ENCODE results near the gene NUMA1. TPM values are rescaled to one million over a fixed set of nuclear protein-coding genes. Genes with fewer than 3 reads are reported as not detected.

NUMA1 gene
- total and polyA plus RNA-seq, 9 of the 15 experiments (the other 6 are each of a cell fraction or from before 2014, with no cell fraction given) = 4.1 to 104 (median 51.2) TPM

- TF ChIP-seq ARID3B (CRISPR knock-in tag; IDR thresholded peaks at IDR 0.05; ENCODE audit: borderline replicate concordance) (no peak), PHB (CRISPR knock-in tag; IDR thresholded peaks at IDR 0.05) (no peak), THRAP3 (IDR thresholded peaks at IDR 0.05; ENCODE audit: borderline replicate concordance) (no peak), TBP (optimal IDR thresholded peaks at IDR 0.05; ENCODE audit: low read depth, low read length) (peak; percentile 75), MLLT1 (IDR thresholded peaks at IDR 0.05) (0 out of 4 replicates have a peak, but pooled peaks of 1 of the 2 experiments have one; percentile 50), E2F4 (CRISPR knock-in tag; IDR thresholded peaks at IDR 0.05; ENCODE audit: low read depth) (peak; percentile 90), DIDO1 (tag; IDR thresholded peaks at IDR 0.05; ENCODE audit: low read depth) (peak; percentile 89), HCFC1 (IDR thresholded peaks at IDR 0.05; ENCODE audit: low read depth, low read length) (peak; percentile 71), E2F6 (IDR thresholded peaks at IDR 0.05; ENCODE audit: borderline replicate concordance in 1 of 2, extremely low read depth in 1 of 2, insufficient read depth in 1 of 2, insufficient read length in 1 of 2, low read depth in 1 of 2, low read length in 1 of 2, poor library complexity in 1 of 2, severe bottlenecking in 1 of 2) (peak; percentile 82), EP400 (IDR thresholded peaks at IDR 0.05) (peak; percentile 87), CREM (IDR thresholded peaks at IDR 0.05; ENCODE audit: low read depth) (peak; percentile 96), ZNF589 (CRISPR knock-in tag; IDR thresholded peaks at IDR 0.05; ENCODE audit: low read depth) (no peak), HMG20A (CRISPR knock-in tag; conservative IDR thresholded peaks at IDR 0.05) (no peak), EP300 (IDR thresholded peaks at IDR 0.05; ENCODE audit: low read length) (peak; percentile 34; the same call in 1 of the 2 replicates), TSHZ1 (CRISPR knock-in tag; IDR thresholded peaks at IDR 0.05) (no peak), KDM5B (IDR thresholded peaks at IDR 0.05; ENCODE audit: insufficient replicate concordance, low read depth, low read length) (peak; percentile 87), TAF7 (tag; IDR thresholded peaks at IDR 0.05) (peak; percentile 74), NCOA6 (IDR thresholded peaks at IDR 0.05) (no peak)
Observed at GRCh38 chr11:72112143-72112977, 32.0 kb upstream of the NUMA1 start, which contains the start of gene ANAPC15 (continued).

All from K562 (cell line).